ENCODE measurements around the gene ASCL5.

The ASCL5 gene

GRCh38 chr1:201136355-201137023, 9.5 kb upstream of the ASCL5 start:
- H3K4me1 ChIP-seq (ENCODE audit: control insufficient read depth, insufficient read depth, low read length) = no peaks in the 10 kb centered on the region
- H3K27ac ChIP-seq (ENCODE audit: insufficient read depth, low read depth, low read length, poor library complexity, severe bottlenecking) = no peak overlapping the region
- no peaks in the 10 kb centered on the region for H3K27me3 ChIP-seq (ENCODE audit: control insufficient read depth, insufficient read depth, low read length, poor library complexity, severe bottlenecking)
- H3K9me3 ChIP-seq (ENCODE audit: control insufficient read depth, low read length) = no peaks in the 10 kb centered on the region
- WGBS, 2 experiments = 93% methylated on average over 8 of the region's 8 CpGs
- H3K4me3 ChIP-seq (ENCODE audit: insufficient read depth, low read depth, low read length) = no peak overlapping the region
- H3K36me3 ChIP-seq (ENCODE audit: control insufficient read depth, insufficient read depth, low read length) = peaks cover 38% of the 10 kb centered on the region

GRCh38 chr1:201134405-201134804, 7.4 kb upstream of the ASCL5 start:
- Histone ChIP-seq H3K27me3 (ENCODE audit: control insufficient read depth, insufficient read depth, low read length, poor library complexity, severe bottlenecking) (no peaks in the 10 kb centered on the region), H3K36me3 (ENCODE audit: control insufficient read depth, insufficient read depth, low read length) (peaks cover 24% of the 10 kb centered on the region), H3K4me1 (ENCODE audit: control insufficient read depth, insufficient read depth, low read length) (no peaks in the 10 kb centered on the region), H3K9me3 (ENCODE audit: control insufficient read depth, low read length) (no peaks in the 10 kb centered on the region), H3K27ac (ENCODE audit: insufficient read depth, low read depth, low read length, poor library complexity, severe bottlenecking) (no peak overlapping the region), H3K4me3 (ENCODE audit: insufficient read depth, low read depth, low read length) (no peak overlapping the region)
- 94 to 95% methylated on average over 6 of the region's 6 CpGs for WGBS, 2 experiments

- Histone ChIP-seq H3K27ac (ENCODE audit: insufficient read depth, low read depth, low read length, poor library complexity, severe bottlenecking) (no peak overlapping the region), H3K9me3 (ENCODE audit: control insufficient read depth, low read length) (no peaks in the 10 kb centered on the region), H3K27me3 (ENCODE audit: control insufficient read depth, insufficient read depth, low read length, poor library complexity, severe bottlenecking) (no peaks in the 10 kb centered on the region), H3K4me1 (ENCODE audit: control insufficient read depth, insufficient read depth, low read length) (peaks cover 7% of the 10 kb centered on the region), H3K4me3 (ENCODE audit: insufficient read depth, low read depth, low read length) (no peak overlapping the region), H3K36me3 (ENCODE audit: control insufficient read depth, insufficient read depth, low read length) (peaks cover 22% of the 10 kb centered on the region)
- 67% methylated on average over 4 of the region's 4 CpGs for WGBS, 2 experiments
These were observed 4.4 kb upstream of the ASCL5 start for GRCh38 chr1:201131398-201131797.

- Histone ChIP-seq H3K4me3 (ENCODE audit: insufficient read depth, low read depth, low read length) (no peak overlapping the region), H3K4me1 (ENCODE audit: control insufficient read depth, insufficient read depth, low read length) (peaks cover 7% of the 10 kb centered on the region), H3K27me3 (ENCODE audit: control insufficient read depth, insufficient read depth, low read length, poor library complexity, severe bottlenecking) (no peaks in the 10 kb centered on the region), H3K9me3 (ENCODE audit: control insufficient read depth, low read length) (no peaks in the 10 kb centered on the region), H3K36me3 (ENCODE audit: control insufficient read depth, insufficient read depth, low read length) (peaks cover under 1% of the 10 kb centered on the region), H3K27ac (ENCODE audit: insufficient read depth, low read depth, low read length, poor library complexity, severe bottlenecking) (no peak overlapping the region)
- WGBS, 2 experiments = 94 to 95% methylated on average over 13 of the region's 13 CpGs
These were observed 2.0 kb upstream of the ASCL5 start for GRCh38 chr1:201128962-201129361.

GRCh38 chr1:201128476-201128875, 1.5 kb upstream of the ASCL5 start:
- Histone ChIP-seq H3K27me3 (ENCODE audit: control insufficient read depth, insufficient read depth, low read length, poor library complexity, severe bottlenecking) (no peaks in the 10 kb centered on the region), H3K27ac (ENCODE audit: insufficient read depth, low read depth, low read length, poor library complexity, severe bottlenecking) (no peak overlapping the region), H3K36me3 (ENCODE audit: control insufficient read depth, insufficient read depth, low read length) (no peaks in the 10 kb centered on the region), H3K4me3 (ENCODE audit: insufficient read depth, low read depth, low read length) (no peak overlapping the region), H3K9me3 (ENCODE audit: control insufficient read depth, low read length) (no peaks in the 10 kb centered on the region), H3K4me1 (ENCODE audit: control insufficient read depth, insufficient read depth, low read length) (peaks cover 7% of the 10 kb centered on the region)
- WGBS, 2 experiments = 94 to 95% methylated on average over 7 to 9 of the region's 9 CpGs

GRCh38 chr1:201127755-201128455, 921 bp upstream of the ASCL5 start:
- H3K27ac ChIP-seq (ENCODE audit: insufficient read depth, low read depth, low read length, poor library complexity, severe bottlenecking) = no peak overlapping the region

GRCh38 chr1:201126463-201126831, 537 bp downstream of the ASCL5 start:
- no peak overlapping the region for H3K27ac ChIP-seq (ENCODE audit: insufficient read depth, low read depth, low read length, poor library complexity, severe bottlenecking)
- 81 to 84% methylated on average over 3 of the region's 3 CpGs for WGBS, 2 experiments
- no peaks in the 10 kb centered on the region for H3K9me3 ChIP-seq (ENCODE audit: control insufficient read depth, low read length)
- H3K4me3 ChIP-seq (ENCODE audit: insufficient read depth, low read depth, low read length) = no peak overlapping the region
- no peaks in the 10 kb centered on the region for H3K36me3 ChIP-seq (ENCODE audit: control insufficient read depth, insufficient read depth, low read length)
- H3K27me3 ChIP-seq (ENCODE audit: control insufficient read depth, insufficient read depth, low read length, poor library complexity, severe bottlenecking) = no peaks in the 10 kb centered on the region
- H3K4me1 ChIP-seq (ENCODE audit: control insufficient read depth, insufficient read depth, low read length) = peaks cover 7% of the 10 kb centered on the region

More at GRCh38 chr1:201127755-201128455, 921 bp upstream of the ASCL5 start:
- Histone ChIP-seq H3K4me3 (ENCODE audit: insufficient read depth, low read depth, low read length) (no peak overlapping the region), H3K9me3 (ENCODE audit: control insufficient read depth, low read length) (no peaks in the 10 kb centered on the region), H3K4me1 (ENCODE audit: control insufficient read depth, insufficient read depth, low read length) (peaks cover 7% of the 10 kb centered on the region), H3K36me3 (ENCODE audit: control insufficient read depth, insufficient read depth, low read length) (no peaks in the 10 kb centered on the region), H3K27me3 (ENCODE audit: control insufficient read depth, insufficient read depth, low read length, poor library complexity, severe bottlenecking) (no peaks in the 10 kb centered on the region)
- WGBS, 2 experiments = 88 to 89% methylated on average over 17 of the region's 17 CpGs

GRCh38 chr1:201125800-201126199, 1.2 kb downstream of the ASCL5 start:
- 87 to 91% methylated on average over 7 of the region's 7 CpGs for WGBS, 2 experiments
- H3K4me1 ChIP-seq (ENCODE audit: control insufficient read depth, insufficient read depth, low read length) = peaks cover 7% of the 10 kb centered on the region
- H3K9me3 ChIP-seq (ENCODE audit: control insufficient read depth, low read length) = no peaks in the 10 kb centered on the region
- no peak overlapping the region for H3K4me3 ChIP-seq (ENCODE audit: insufficient read depth, low read depth, low read length)
- H3K36me3 ChIP-seq (ENCODE audit: control insufficient read depth, insufficient read depth, low read length) = no peaks in the 10 kb centered on the region
- H3K27me3 ChIP-seq (ENCODE audit: control insufficient read depth, insufficient read depth, low read length, poor library complexity, severe bottlenecking) = no peaks in the 10 kb centered on the region
- H3K27ac ChIP-seq (ENCODE audit: insufficient read depth, low read depth, low read length, poor library complexity, severe bottlenecking) = no peak overlapping the region

GRCh38 chr1:201125019-201125418, 2.0 kb downstream of the ASCL5 start:
- Histone ChIP-seq H3K9me3 (ENCODE audit: control insufficient read depth, low read length) (no peaks in the 10 kb centered on the region), H3K27ac (ENCODE audit: insufficient read depth, low read depth, low read length, poor library complexity, severe bottlenecking) (no peak overlapping the region), H3K36me3 (ENCODE audit: control insufficient read depth, insufficient read depth, low read length) (no peaks in the 10 kb centered on the region), H3K4me3 (ENCODE audit: insufficient read depth, low read depth, low read length) (no peak overlapping the region), H3K27me3 (ENCODE audit: control insufficient read depth, insufficient read depth, low read length, poor library complexity, severe bottlenecking) (no peaks in the 10 kb centered on the region), H3K4me1 (ENCODE audit: control insufficient read depth, insufficient read depth, low read length) (peaks cover 7% of the 10 kb centered on the region)
- 90 to 91% methylated on average over 9 of the region's 9 CpGs for WGBS, 2 experiments

- 88 to 100% methylated on average over 1 of the region's 1 CpG for WGBS, 2 experiments
- Histone ChIP-seq H3K36me3 (ENCODE audit: control insufficient read depth, insufficient read depth, low read length) (no peaks in the 10 kb centered on the region), H3K27me3 (ENCODE audit: control insufficient read depth, insufficient read depth, low read length, poor library complexity, severe bottlenecking) (peaks cover 2% of the 10 kb centered on the region), H3K4me1 (ENCODE audit: control insufficient read depth, insufficient read depth, low read length) (peaks cover 7% of the 10 kb centered on the region), H3K9me3 (ENCODE audit: control insufficient read depth, low read length) (no peaks in the 10 kb centered on the region), H3K4me3 (ENCODE audit: insufficient read depth, low read depth, low read length) (no peak overlapping the region), H3K27ac (ENCODE audit: insufficient read depth, low read depth, low read length, poor library complexity, severe bottlenecking) (no peak overlapping the region)
These were observed 3.1 kb downstream of the ASCL5 start for GRCh38 chr1:201123866-201124265.

All from ectodermal cell (in vitro differentiated cells).